HG02798 (cell line): ENCODE measurements around the gene VWA8.
"Not testable (repeated sequence)": the region's sequence is repeated elsewhere in the genome, so short reads cannot be mapped to it uniquely, and the experiment has no call there.

ENCODE experiments used
- ATAC-seq: cut with Tn5 transposase; IDR thresholded peaks from one replicate; pipeline ENCODE4 v1.9.1; 2021; ENCODE audit warnings: mild to moderate bottlenecking; ENCODE audit not compliant: unreplicated experiment, poor library complexity

VWA8 gene

DNA sequence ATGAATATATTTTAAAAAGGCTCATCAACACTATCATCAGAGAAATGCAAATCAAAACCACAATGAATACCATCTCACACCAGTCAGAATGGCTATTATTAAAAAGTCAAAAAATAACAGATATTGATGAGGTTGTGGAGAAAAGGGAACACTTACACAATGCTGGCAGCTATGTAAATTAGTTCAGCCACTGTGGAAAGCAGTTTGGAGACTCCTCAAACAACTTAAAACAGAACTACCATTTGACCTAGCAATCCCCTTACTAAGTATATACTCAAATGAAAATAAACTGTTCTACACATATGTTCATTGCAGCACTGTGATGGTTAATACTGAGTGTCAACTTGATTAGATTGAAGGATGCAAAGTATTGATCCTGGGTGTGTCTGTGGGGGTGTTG, 98.2 kb downstream of the VWA8 start:
- not testable (repeated sequence) for ATAC-seq

DNA sequence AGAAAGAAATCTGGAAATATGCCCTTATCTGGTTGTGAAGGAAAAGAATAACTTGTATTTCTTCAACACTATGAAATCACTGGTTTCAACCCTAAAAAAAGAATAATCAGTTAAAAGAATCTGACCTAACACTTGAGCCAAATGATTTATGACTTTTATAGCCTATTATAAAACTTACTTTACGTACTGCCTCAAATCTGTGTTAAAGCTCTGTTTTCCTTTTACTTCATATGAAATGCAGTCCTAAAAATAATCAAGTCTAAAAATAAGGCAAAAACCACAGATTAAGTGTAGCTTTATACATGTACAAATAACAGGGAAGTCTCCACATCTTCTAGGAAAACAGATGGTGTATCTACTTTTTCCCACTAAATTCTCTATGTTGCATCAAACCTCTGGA, 101.3 kb downstream of the VWA8 start:
- ATAC-seq = no peak

DNA sequence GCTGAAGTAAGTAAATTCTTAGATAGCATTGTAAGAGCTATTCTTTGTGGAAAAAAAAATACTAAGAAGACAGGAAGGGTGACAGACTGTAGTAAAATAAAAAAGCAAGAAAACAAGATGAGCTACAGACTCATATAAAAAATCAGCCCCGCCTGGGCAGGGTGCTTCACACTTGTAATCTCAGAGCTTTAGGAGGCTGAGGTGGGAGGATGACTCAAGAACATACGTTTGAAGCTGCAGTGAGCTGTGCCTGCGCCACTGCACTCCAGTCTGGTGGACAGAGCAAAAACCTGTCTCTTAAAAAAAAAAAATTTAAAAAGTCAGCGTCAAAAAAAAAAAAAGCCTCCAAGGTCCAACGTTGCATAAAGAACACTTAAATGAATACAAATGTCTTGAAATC, 102.1 kb downstream of the VWA8 start:
- ATAC-seq = no peak

DNA sequence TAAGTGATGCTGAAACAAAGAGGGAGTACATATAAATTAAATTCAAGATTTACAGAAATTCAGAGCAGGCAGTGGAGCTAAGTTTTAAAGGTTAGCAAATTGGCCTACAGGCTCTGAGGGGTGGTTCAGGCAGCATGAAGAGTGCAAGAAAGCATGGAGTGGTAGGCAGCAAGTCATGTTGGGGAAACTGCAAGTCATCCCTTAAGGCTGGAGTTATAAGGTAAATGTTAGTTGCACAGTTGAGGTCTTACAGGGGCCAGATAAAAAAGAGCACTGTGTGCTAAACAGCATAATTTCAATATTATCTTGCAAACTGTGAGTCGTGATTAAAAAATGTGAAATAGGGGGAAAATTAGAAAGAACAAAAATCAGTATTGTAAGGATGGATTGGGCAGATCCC, 106.2 kb downstream of the VWA8 start:
- ATAC-seq = no peak

DNA sequence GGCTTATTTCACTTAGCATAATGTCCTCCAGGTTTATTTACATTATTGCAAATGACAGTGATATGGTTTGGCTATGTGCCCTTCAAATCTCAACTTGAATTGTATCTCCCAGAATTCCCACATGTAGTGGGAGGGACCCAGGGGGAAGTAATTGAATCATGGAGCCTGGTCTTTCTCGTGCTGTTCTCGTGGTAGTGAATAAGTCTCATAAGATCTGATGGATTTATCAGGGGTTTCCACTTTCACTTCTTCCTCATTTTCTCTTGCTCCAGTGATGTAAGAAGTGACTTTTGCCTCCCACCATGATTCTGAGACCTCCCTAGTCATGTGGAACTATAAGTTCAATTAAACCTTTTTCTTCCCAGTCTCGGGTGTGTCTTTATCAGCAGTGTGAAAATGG, 109.6 kb downstream of the VWA8 start:
- ATAC-seq = no peak

DNA sequence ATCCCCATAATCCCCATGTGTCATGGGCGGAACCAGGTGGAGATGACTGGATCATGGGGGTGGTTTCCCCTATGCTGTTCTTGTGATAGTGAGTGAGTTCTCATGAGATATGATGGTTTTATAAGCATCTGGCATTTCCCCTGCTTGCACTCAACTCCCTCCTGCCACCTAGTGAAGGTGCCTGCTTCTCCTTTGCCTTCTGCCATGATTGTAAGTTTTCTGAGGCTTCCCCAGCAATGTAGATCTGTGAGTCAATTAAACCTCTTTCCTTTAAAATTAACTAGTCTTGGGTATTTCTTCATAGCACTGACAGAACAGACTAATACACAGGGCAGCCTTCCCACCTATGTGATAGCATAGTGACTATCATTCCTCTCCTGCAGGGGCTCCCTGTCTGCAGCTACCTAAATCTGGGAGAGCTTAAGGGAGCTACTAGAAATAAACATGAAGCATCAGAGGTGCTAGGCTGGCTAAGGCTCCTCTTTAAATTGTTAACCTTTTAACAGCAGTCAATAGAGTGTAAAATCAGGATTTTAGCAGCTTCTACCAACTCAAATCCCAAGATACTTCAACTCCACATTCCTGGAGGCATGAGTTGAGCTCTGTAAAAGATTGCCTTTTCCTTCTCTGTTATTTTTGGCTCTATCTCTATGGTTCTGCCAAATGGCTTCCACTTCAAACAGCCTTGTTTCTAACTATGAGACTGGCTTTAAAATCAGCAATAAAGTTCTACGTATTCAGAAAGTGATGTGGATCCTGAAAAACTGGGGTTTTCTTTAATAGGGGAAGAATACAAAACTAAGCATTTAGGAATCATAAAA, 112.3 kb downstream of the VWA8 start:
- no peak for ATAC-seq

DNA sequence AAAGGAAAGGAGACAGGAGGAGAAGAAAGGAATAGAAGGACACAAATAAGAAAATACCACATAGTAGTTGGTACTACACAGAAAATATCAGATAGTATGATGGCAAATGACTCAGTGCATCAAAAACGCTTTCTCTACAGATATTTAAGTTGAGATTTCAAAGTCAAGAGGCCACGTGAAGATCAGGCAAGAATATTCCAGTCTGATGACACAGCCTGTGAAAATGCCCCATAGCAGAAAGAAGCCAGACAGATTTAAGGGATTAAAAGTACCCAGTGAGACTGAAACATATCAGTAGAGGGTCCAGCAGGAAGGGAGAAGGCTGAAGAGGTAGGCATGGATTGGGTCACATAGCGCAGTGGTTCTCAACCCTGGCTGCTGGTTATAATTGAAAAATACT, 113.7 kb downstream of the VWA8 start:
- no peak for ATAC-seq

DNA sequence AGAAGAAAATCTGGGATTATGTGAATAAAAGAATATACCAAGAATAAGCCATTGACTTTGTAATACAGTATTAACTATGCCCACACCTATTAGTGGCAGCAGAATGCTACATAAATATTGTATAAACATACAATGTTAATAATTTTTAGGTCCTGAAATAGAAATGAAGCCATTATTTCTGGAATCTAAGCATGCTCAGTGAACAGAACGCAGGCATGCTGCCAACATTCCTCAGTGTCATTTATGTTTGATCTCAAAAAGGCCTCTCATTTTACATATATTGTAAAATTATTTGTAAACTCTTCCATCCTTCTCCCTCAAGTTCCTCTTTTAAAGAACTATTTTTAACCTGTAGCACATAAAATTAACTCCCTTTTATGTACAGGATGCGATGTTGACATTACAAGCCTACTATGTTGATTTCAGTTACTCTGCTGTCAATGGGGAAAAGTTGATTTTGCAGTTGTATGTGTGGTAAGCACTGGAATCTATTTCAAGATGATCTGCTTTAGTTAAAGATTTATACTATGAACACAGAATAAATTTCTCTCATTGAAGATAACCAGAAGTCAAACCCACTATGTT, 118.8 kb downstream of the VWA8 start:
- no peak for ATAC-seq

DNA sequence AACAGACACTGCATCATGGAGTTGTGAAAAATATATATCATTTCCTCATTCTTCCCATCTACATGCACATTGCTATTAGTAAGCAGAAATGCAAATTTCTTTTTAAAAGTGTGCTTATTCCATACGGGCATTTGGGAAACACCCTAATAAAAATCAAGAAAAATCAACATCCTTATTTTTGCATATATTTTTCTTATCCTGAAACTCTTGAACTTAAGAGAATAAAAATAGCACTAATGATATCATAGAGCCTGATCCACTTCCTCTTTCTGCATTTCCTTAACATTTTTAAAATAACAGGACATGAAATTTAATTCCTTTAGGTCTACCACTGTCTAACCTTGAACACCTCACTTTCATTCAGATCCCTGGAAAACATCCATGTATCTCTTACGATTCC, 123.3 kb downstream of the VWA8 start:
- no peak for ATAC-seq

DNA sequence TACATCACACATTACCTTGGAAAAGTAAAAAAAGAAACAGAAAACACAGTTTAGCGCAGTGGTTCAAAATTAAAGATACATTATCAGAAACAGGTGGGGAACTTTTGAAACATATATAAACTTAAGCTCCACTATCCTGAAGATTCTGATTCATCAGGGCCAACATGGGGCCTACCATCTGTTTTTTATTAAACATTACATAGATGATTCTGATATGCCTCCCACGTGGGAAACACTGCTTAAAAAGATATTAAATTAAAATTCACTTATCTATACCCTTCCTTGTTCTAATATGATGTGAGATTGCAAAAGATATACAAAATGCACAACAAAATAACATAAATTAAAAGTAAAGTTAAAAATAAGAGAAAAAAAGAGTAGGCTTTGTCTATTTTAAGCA, 125.0 kb downstream of the VWA8 start:
- ATAC-seq = no peak

DNA sequence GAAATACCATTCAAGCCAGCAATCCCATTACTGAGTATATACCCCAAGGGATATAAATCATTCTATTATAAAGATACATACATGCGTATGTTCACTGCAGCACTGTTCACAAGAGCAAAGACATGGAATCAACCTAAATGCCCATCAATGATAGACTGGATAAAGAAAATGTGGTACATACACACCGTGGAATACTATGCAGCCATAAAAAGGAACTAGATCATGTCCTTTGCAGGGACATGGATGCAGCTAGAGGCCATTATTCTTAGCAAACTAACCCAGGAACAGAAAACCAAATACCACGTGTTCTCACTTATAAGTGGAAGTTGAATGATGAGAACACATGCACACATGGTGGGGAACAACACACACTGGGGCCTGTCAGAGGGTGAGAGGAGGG, 126.2 kb downstream of the VWA8 start:
- ATAC-seq = not testable (repeated sequence)

DNA sequence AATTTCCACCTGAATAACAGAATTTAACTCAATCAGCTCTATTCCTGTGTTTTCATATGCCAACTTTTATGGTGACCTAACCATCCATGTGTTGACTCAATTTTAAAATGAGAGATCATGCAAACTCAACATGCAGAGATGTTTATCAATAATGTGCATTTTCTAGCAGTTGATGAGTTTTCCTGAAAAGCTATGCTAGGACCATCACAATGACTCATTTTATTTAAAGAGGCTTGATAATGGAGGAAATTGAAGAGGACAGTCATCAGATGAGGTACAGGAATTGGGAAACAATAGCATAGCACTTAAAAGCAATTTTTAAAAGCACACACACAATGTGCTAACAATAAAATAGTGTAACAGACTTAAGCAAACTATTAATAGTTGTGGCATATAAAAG, 127.1 kb downstream of the VWA8 start:
- ATAC-seq = no peak

DNA sequence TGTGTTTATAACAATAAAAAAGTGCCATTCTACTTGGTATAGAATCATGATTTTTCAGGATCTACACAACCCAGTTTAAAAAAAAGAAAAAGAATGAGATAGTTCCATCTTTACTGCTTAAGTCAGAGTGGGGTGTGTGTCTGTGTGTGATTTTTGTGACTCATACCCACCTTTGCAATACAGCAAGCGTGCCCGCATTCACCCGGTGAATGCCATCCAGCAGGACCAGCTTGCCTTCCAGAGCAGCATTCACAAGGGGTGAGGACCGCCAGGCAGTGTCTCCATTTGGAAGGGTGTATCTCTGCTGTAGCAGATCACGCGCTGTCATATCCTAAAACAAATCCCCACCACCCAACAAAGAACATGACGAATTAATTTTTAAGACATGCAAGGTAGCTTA, 127.7 kb downstream of the VWA8 start:
- no peak for ATAC-seq

DNA sequence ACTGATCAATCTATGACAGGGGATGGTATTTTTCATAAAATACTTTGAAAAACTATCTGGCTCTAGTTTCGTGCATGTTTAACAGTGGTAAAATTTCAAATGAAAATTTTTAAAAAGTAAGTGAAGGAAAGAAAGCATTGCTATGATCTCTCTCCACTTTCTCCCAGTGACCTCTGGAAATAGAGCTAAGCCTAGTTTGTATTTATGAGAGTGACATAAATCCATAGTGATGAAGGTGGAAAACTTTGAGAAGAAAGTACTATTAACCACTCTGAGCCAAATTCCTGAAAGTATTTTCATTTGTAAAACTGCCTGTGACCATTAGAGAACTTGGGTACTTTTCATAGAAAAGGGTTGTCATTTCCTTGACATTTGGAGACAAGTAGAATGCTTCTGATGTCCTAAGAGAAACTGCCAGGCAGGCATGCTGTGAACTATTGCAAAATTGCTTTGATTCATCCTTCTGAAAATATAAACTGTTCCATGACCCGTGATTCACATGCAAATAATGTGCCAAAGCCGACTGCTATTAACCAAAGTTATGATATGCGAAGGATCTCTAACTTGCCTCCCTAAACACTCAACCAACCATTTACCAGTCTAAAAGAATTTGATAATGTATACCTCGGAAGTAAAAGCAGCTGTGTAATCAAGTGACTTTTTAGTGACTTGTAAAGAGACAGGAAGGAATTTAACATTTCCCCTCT, 133.2 kb downstream of the VWA8 start:
- no peak for ATAC-seq

DNA sequence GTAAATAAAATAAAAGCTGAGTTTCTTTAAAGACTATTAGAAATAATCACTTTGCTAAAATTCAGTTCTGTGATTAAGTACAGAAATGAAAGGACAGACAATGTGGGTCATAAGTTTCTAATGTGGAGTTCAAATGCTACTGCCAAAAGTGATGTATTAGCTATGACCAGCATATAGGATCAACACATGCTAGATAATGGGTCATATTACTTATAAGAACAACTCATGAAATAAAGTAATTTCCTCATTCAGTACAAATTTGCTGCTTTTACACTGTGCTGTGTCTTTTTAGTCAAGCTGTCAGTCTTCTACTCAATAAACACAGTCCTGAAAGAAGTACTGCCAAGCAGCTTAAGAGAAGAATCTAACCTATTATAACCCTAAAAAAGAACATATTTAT, 135.2 kb downstream of the VWA8 start:
- ATAC-seq = no peak

DNA sequence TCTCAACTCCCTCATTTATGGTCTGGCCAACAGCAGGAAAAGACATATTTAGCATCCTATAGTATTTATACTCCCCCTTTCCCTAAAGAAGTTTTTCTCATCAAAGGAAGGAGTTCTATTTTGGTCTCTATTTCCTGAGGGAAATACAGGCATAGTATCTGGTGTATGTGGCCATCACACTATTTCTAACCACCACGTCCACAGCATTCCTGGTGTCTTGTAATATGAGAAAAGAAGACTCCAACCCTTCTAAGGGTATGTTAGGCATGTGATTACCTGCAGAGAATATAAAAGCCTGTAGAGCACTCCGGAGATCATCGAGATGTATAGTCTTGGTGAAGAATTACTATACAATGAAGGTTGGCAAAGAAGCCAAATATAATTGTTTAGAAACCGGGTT, 137.4 kb downstream of the VWA8 start:
- ATAC-seq = no peak

DNA sequence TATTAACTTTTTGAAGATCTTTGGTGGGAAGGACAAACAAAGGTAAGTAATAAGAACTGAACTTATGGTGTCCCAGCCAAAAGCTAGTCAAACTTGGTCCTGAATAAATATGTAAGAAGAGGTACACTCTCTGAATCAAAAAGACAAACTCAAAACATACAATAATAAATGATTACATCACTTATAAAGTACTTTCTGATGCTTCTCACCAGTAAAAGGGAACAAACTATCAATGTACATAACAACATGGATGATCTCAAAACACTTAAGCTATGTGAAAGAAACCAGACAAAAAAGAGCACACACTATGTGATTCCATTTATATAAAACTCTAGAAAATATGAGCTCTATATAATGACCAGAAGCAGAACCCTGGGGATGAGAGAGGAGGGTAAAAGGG, 138.3 kb downstream of the VWA8 start:
- no peak for ATAC-seq

DNA sequence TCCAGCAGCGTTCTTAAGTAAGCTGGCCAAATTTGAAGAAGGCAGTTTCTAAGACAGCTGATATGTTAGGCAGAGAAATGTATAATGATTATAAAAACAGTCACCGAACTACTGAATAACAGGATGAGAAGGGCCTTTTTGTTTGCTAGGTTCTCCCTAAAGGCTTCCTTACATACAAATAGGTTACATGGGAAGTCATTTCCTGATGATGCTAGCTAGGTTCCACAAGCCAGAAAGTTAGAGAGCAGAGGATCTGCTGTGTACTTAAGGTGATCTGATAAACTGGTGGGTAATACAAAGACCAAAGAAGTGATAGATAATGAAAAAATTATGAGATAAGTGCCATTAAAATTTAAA, 139.7 kb downstream of the VWA8 start:
- ATAC-seq = no peak

DNA sequence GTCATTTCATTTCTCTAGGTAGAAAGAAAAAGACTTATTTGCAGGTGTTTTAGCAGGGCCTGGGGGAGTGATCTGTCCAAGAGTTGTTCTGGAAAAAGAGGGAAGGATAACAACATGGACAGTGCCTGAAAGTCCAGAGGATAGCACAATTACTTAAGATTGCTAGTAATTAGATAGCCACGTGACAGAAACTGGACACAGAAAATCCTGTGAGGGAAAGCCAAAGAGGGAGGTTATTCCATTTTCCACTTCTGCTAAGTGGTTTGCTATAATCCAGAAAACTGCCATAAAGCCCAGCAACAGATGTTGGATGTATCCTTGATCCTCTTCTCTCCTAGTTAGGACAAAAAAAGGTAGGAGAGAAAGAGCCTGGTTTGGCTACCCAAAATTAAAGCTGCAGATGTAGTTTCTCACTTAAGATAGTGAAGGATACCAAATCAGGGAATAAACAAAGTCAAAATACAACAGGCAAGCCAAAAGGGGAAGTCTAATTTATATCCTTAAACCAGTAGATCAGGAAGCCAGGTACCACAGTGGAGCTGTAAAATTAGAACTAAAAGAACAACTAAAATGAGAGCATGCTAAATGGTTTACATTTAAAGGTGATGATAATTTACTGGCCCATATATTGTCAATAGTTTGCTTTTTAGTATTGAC, 140.2 kb downstream of the VWA8 start:
- ATAC-seq = no peak

DNA sequence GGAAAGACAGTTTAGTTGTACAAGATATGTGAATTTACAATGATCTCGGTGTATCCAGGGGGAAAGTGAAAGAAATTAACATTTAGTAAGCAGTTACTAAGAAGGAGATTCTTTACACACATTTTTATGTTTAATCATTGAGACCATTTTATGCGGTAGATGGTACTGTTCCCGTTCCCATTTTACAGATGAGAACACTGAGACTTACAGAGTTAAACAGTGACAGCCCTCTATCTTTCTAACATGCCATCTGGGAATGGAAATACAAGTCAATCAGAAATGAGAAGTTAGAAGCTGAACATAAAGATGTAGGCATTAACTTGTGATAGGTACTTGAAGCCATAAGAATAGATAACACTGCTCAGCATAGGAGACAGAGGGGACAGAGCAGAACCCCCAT, 144.9 kb downstream of the VWA8 start:
- ATAC-seq = no peak

DNA sequence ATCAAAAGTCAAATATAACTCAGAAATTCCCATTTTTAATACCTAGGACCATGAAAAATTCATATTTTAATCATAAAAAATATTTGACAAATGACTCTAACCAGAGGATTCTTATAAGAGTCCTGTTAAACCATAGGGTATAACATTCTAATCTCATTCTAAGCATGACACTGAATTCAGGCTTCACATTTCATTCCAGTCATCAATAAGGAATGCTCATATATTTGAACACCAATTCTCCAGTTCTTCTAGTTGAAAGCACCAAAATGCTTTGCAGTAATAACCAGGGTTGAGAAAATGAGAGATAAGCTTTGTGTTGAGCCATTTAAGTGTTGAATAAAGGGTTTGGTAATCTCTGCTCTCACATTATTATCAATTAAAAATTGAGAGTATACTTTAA, 147.5 kb downstream of the VWA8 start:
- ATAC-seq = no peak
